ENCODE data around the gene MARCO.

Gene MARCO

GRCh38 chr2:119013671-119014070, 71.7 kb downstream of the MARCO start:
- no peak for TF ChIP-seq GATA2 (IDR thresholded peaks at IDR 0.05; ENCODE audit: low read depth, low read length)
- no peak for TF ChIP-seq GATA3 (IDR thresholded peaks at IDR 0.05; ENCODE audit: low read depth, low read length)

- TF ChIP-seq GATA3 (IDR thresholded peaks at IDR 0.05; ENCODE audit: low read depth, low read length): no peak
- no peak for TF ChIP-seq GATA2 (IDR thresholded peaks at IDR 0.05; ENCODE audit: low read depth, low read length)
These were observed 73.9 kb downstream of the MARCO start for GRCh38 chr2:119015845-119016244.

- TF ChIP-seq GATA2 (IDR thresholded peaks at IDR 0.05; ENCODE audit: low read depth, low read length): no peak
- no peak for TF ChIP-seq GATA3 (IDR thresholded peaks at IDR 0.05; ENCODE audit: low read depth, low read length)
These were observed 77.5 kb downstream of the MARCO start for GRCh38 chr2:119019521-119019920.

- TF ChIP-seq GATA2 (IDR thresholded peaks at IDR 0.05; ENCODE audit: low read depth, low read length): no peak
- no peak for TF ChIP-seq GATA3 (IDR thresholded peaks at IDR 0.05; ENCODE audit: low read depth, low read length)
These were observed 80.7 kb downstream of the MARCO start for GRCh38 chr2:119022678-119023077.

- TF ChIP-seq GATA3 (IDR thresholded peaks at IDR 0.05; ENCODE audit: low read depth, low read length): no peak
- TF ChIP-seq GATA2 (IDR thresholded peaks at IDR 0.05; ENCODE audit: low read depth, low read length): no peak
These were observed 81.5 kb downstream of the MARCO start for GRCh38 chr2:119023534-119023933.

GRCh38 chr2:119024152-119024551, 82.2 kb downstream of the MARCO start:
- TF ChIP-seq GATA2 (IDR thresholded peaks at IDR 0.05; ENCODE audit: low read depth, low read length) (no peak), GATA3 (IDR thresholded peaks at IDR 0.05; ENCODE audit: low read depth, low read length) (no peak)

- TF ChIP-seq GATA3 (IDR thresholded peaks at IDR 0.05; ENCODE audit: low read depth, low read length) (0 out of 2 replicates have a peak, but pooled peaks have one; percentile 13), GATA2 (IDR thresholded peaks at IDR 0.05; ENCODE audit: low read depth, low read length) (peak; percentile 77)
These were observed 82.6 kb downstream of the MARCO start for GRCh38 chr2:119024568-119024967.

- 0 out of 2 replicates have a peak, but pooled peaks have one; percentile 6 for TF ChIP-seq GATA3 (IDR thresholded peaks at IDR 0.05; ENCODE audit: low read depth, low read length)
- TF ChIP-seq GATA2 (IDR thresholded peaks at IDR 0.05; ENCODE audit: low read depth, low read length): no peak
These were observed 83.0 kb downstream of the MARCO start for GRCh38 chr2:119025013-119025412.

GRCh38 chr2:119025762-119026351, 83.9 kb downstream of the MARCO start:
- TF ChIP-seq GATA3 (IDR thresholded peaks at IDR 0.05; ENCODE audit: low read depth, low read length): no peak
- TF ChIP-seq GATA2 (IDR thresholded peaks at IDR 0.05; ENCODE audit: low read depth, low read length): no peak

GRCh38 chr2:119026890-119027289, 84.9 kb downstream of the MARCO start:
- TF ChIP-seq GATA2 (IDR thresholded peaks at IDR 0.05; ENCODE audit: low read depth, low read length): no peak
- TF ChIP-seq GATA3 (IDR thresholded peaks at IDR 0.05; ENCODE audit: low read depth, low read length): no peak

- no peak for TF ChIP-seq GATA3 (IDR thresholded peaks at IDR 0.05; ENCODE audit: low read depth, low read length)
These were observed 86.6 kb downstream of the MARCO start for GRCh38 chr2:119028327-119029174.

GRCh38 chr2:119029297-119029696, 87.3 kb downstream of the MARCO start:
- no peak for TF ChIP-seq GATA2 (IDR thresholded peaks at IDR 0.05; ENCODE audit: low read depth, low read length)

- TF ChIP-seq GATA2 (IDR thresholded peaks at IDR 0.05; ENCODE audit: low read depth, low read length) (no peak), GATA3 (IDR thresholded peaks at IDR 0.05; ENCODE audit: low read depth, low read length) (no peak)
These were observed 98.7 kb downstream of the MARCO start for GRCh38 chr2:119040730-119041129.

Data from SH-SY5Y (cell line).